Endothelial cell of umbilical vein (primary cell): ENCODE measurements around the gene RSRC1.
"Not testable (repeated sequence)": the region's sequence is repeated elsewhere in the genome, so short reads cannot be mapped to it uniquely, and the experiment has no call there.

Source experiments
- EZH2 ChIP-seq: IDR thresholded peaks from 2 replicates; pipeline ENCODE4 v1.6.1; 2012; ENCODE audit warnings: borderline replicate concordance, low read depth, mild to moderate bottlenecking, moderate library complexity, low read length, inconsistent platforms; ENCODE audit not compliant: severe bottlenecking
- FOS ChIP-seq: IDR thresholded peaks from 2 replicates; pipeline ENCODE4 v1.6.1; 2011; ENCODE audit warnings: mild to moderate bottlenecking, low read length, moderate library complexity, borderline replicate concordance; ENCODE audit not compliant: insufficient read depth
- GATA2 ChIP-seq: IDR thresholded peaks from 2 replicates; pipeline ENCODE4 v1.7.0; 2011; ENCODE audit warnings: low read depth, mild to moderate bottlenecking, moderate library complexity, mixed read lengths, low read length; ENCODE audit not compliant: insufficient read length, insufficient read depth
- MYC ChIP-seq: IDR thresholded peaks from one replicate; pipeline ENCODE4 v1.6.1; 2011; ENCODE audit warnings: mild to moderate bottlenecking, low read depth, low read length
- POLR2A ChIP-seq: IDR thresholded peaks from 2 replicates; pipeline ENCODE4 v1.6.1; 2012; ENCODE audit warnings: low read depth, mild to moderate bottlenecking, control low read depth, low read length
- POLR2AphosphoS5 ChIP-seq: IDR thresholded peaks from 2 replicates; pipeline ENCODE4 v1.6.1; 2012; ENCODE audit warnings: low read depth, mild to moderate bottlenecking, control low read depth, low read length, moderate library complexity; ENCODE audit not compliant: insufficient read depth
- TF ChIP-seq, protein P1 (sequence below), 2 donors: IDR thresholded peaks; 1 replicate in 1 of 2; 2 replicates in 1 of 2; pipeline ENCODE4 v1.5.1; 2011; ENCODE audit warnings: low read length in 2 of 2, mild to moderate bottlenecking in 2 of 2, moderate library complexity in 2 of 2, control low read depth in 1 of 2, inconsistent platforms in 1 of 2, low read depth in 1 of 2; ENCODE audit not compliant: insufficient read depth in 1 of 2; ENCODE audit errors: extremely low read depth in 1 of 2
- TF ChIP-seq, protein P2 (sequence below): IDR thresholded peaks from 2 replicates; pipeline ENCODE4 v1.6.1; 2011; ENCODE audit not compliant: insufficient read depth, insufficient read length

DNA sequence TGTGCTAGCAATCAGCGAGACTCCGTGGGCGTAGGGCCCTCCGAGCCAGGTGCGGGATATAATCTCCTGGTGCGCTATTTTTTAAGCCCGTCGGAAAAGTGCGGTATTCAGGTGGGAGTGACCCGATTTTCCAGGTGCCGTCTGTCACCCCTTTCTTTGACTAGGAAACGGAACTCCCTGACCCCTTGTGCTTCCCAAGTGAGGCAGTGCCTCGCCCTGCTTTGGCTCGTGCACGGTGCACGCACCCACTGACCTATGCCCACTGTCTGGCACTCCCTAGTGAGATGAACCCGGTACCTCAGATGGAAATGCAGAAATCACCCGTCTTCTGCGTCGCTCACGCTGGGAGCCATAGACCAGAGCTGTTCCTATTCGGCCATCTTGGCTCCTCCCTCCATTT is 406.8 kb downstream of the RSRC1 start:
- TF ChIP-seq, protein P1, sequence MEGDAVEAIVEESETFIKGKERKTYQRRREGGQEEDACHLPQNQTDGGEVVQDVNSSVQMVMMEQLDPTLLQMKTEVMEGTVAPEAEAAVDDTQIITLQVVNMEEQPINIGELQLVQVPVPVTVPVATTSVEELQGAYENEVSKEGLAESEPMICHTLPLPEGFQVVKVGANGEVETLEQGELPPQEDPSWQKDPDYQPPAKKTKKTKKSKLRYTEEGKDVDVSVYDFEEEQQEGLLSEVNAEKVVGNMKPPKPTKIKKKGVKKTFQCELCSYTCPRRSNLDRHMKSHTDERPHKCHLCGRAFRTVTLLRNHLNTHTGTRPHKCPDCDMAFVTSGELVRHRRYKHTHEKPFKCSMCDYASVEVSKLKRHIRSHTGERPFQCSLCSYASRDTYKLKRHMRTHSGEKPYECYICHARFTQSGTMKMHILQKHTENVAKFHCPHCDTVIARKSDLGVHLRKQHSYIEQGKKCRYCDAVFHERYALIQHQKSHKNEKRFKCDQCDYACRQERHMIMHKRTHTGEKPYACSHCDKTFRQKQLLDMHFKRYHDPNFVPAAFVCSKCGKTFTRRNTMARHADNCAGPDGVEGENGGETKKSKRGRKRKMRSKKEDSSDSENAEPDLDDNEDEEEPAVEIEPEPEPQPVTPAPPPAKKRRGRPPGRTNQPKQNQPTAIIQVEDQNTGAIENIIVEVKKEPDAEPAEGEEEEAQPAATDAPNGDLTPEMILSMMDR (IDR thresholded peaks at IDR 0.05; ENCODE audit: extremely low read depth in 1 of 2, insufficient read depth in 1 of 2, low read depth in 1 of 2, low read length in 2 of 2) = not testable (repeated sequence)
- not testable (repeated sequence) for TF ChIP-seq FOS, MYC, POLR2AphosphoS5, EZH2, GATA2, POLR2A
- TF ChIP-seq, protein P2, sequence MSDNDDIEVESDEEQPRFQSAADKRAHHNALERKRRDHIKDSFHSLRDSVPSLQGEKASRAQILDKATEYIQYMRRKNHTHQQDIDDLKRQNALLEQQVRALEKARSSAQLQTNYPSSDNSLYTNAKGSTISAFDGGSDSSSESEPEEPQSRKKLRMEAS = not testable (repeated sequence)
